DOHH2 (cell line): ENCODE measurements around the gene OR8G5.

Experiments
- EZH2phosphoT487 ChIP-seq: fragments of 200-600 bp; sonication (generic); IDR thresholded peaks from 2 replicates; pipeline ENCODE4 v1.6.1; 2017; ENCODE audit warnings: borderline replicate concordance, mild to moderate bottlenecking, antibody characterized with exemption, low read length, moderate library complexity, mixed read lengths
- TF ChIP-seq, protein P1 (sequence below): fragments of 200-600 bp; sonication (generic); IDR thresholded peaks from one replicate; pipeline ENCODE4 v1.5.1; 2014; ENCODE audit warnings: antibody characterized with exemption, mild to moderate bottlenecking, low read depth, low read length; ENCODE audit not compliant: poor library complexity, severe bottlenecking

DNA sequence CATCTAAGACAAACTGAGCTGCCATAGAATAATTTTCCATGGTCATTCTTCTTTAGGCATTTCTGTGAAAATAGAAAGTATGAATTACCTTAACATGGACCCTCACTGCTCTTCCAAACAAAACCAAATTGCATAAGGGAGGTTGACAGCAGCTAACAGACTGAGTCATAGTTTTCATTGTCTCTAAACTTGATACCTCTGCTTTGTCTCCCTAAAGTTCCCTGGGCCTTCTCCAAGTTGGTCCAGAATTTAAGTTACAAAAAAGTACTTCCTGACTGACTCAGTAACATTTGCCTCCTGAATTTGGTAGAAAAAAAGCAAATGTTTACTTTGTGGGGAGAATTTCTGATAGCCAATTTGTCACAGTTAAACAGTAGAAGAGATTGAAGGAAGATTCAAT is 54.5 kb downstream of the OR8G5 start:
- TF ChIP-seq, protein P1, sequence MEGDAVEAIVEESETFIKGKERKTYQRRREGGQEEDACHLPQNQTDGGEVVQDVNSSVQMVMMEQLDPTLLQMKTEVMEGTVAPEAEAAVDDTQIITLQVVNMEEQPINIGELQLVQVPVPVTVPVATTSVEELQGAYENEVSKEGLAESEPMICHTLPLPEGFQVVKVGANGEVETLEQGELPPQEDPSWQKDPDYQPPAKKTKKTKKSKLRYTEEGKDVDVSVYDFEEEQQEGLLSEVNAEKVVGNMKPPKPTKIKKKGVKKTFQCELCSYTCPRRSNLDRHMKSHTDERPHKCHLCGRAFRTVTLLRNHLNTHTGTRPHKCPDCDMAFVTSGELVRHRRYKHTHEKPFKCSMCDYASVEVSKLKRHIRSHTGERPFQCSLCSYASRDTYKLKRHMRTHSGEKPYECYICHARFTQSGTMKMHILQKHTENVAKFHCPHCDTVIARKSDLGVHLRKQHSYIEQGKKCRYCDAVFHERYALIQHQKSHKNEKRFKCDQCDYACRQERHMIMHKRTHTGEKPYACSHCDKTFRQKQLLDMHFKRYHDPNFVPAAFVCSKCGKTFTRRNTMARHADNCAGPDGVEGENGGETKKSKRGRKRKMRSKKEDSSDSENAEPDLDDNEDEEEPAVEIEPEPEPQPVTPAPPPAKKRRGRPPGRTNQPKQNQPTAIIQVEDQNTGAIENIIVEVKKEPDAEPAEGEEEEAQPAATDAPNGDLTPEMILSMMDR: no peak
- TF ChIP-seq EZH2phosphoT487: no peak
